HG03108 (cell line): ENCODE measurements around the gene NPHP3.
"Not testable (repeated sequence)": the region's sequence is repeated elsewhere in the genome, so short reads cannot be mapped to it uniquely, and the experiment has no call there.

Source experiments
- ATAC-seq: cut with Tn5 transposase; IDR thresholded peaks from one replicate; pipeline ENCODE4 v1.9.1; 2021; ENCODE audit warnings: moderate library complexity; ENCODE audit not compliant: unreplicated experiment

Gene NPHP3

GRCh38 chr3:132722165-132723023 is at the start of gene NPHP3:
Gene NPHP3 (minus strand): TSS chr3:132722409. CDS start chr3:132722355, 54 bp downstream.
- ATAC-seq = peak; percentile 81

- ATAC-seq = no peak
Measured at GRCh38 chr3:132758740-132759139, 36.5 kb upstream of the NPHP3 start.

GRCh38 chr3:132756108-132756650 is 34.0 kb upstream of the NPHP3 start:
- no peak for ATAC-seq

- no peak for ATAC-seq
Measured at GRCh38 chr3:132753946-132754345, 31.7 kb upstream of the NPHP3 start.

- no peak for ATAC-seq
Measured at GRCh38 chr3:132749786-132750185, 27.6 kb upstream of the NPHP3 start.

- not testable (repeated sequence) for ATAC-seq
Measured at GRCh38 chr3:132746720-132747119, 24.5 kb upstream of the NPHP3 start.

- ATAC-seq = no peak
Measured at GRCh38 chr3:132738314-132738713, 16.1 kb upstream of the NPHP3 start.

- no peak for ATAC-seq
Measured at GRCh38 chr3:132735589-132735988, 13.4 kb upstream of the NPHP3 start.

- no peak for ATAC-seq
Measured at GRCh38 chr3:132730891-132731580, 8.8 kb upstream of the NPHP3 start.

- no peak for ATAC-seq
Measured at GRCh38 chr3:132726341-132726823, 4.2 kb upstream of the NPHP3 start.

- no peak for ATAC-seq
Measured at GRCh38 chr3:132723024-132723950, 1.1 kb upstream of the NPHP3 start.

GRCh38 chr3:132721479-132722164 is 587 bp downstream of the NPHP3 start:
- no peak for ATAC-seq

GRCh38 chr3:132720228-132720627 is 2.0 kb downstream of the NPHP3 start:
- no peak for ATAC-seq

- ATAC-seq = no peak
Measured at GRCh38 chr3:132716372-132716771, 5.8 kb downstream of the NPHP3 start.

- no peak for ATAC-seq
Measured at GRCh38 chr3:132713977-132714727, 8.1 kb downstream of the NPHP3 start.

- ATAC-seq = no peak
Measured at GRCh38 chr3:132710311-132710710, 11.9 kb downstream of the NPHP3 start.

GRCh38 chr3:132709761-132710160 is 12.4 kb downstream of the NPHP3 start:
- ATAC-seq = no peak

- ATAC-seq = no peak
Measured at GRCh38 chr3:132703733-132704132, 18.5 kb downstream of the NPHP3 start.

- no peak for ATAC-seq
Measured at GRCh38 chr3:132695422-132695821, 26.8 kb downstream of the NPHP3 start.
